NOMO-1 treated with dmso at 0.1 percent for 144 hours (cell line): ENCODE results near the gene RPS15.
A peak's percentile ranks its signal among the peaks of the same experiment; 100 is the strongest.

Experiments used
- DNase-seq: peaks from one replicate; lab custom pipeline; 2025; ENCODE audit not compliant: unreplicated experiment; lab: John Stamatoyannopoulos, UW

The RPS15 gene

GRCh38 chr19:1438035-1438932 lies at the start of gene RPS15:
Gene RPS15 (plus strand): TSS chr19:1438396. CDS start chr19:1438426, 30 bp downstream.
- DNase-seq = peak; percentile 88

GRCh38 chr19:1388637-1389026 lies 49.6 kb upstream of the RPS15 start:
- DNase-seq = no peak

- DNase-seq = no peak
Observed at GRCh38 chr19:1389033-1389940, 48.9 kb upstream of the RPS15 start.

- DNase-seq = no peak
Observed at GRCh38 chr19:1390890-1391423, 47.2 kb upstream of the RPS15 start.

GRCh38 chr19:1392407-1392806 lies 45.8 kb upstream of the RPS15 start:
- DNase-seq = no peak

- no peak for DNase-seq
Observed at GRCh38 chr19:1392939-1393530, 45.2 kb upstream of the RPS15 start.

- no peak for DNase-seq
Observed at GRCh38 chr19:1393841-1394240, 44.4 kb upstream of the RPS15 start.

GRCh38 chr19:1394252-1395193 lies 43.7 kb upstream of the RPS15 start:
- no peak for DNase-seq

- DNase-seq = no peak
Observed at GRCh38 chr19:1395194-1396018, 42.8 kb upstream of the RPS15 start.

GRCh38 chr19:1396019-1396767 lies 42.0 kb upstream of the RPS15 start:
- DNase-seq = no peak

- DNase-seq = no peak
Observed at GRCh38 chr19:1396768-1397679, 41.2 kb upstream of the RPS15 start.

- no peak for DNase-seq
Observed at GRCh38 chr19:1397838-1398237, 40.4 kb upstream of the RPS15 start.

GRCh38 chr19:1399079-1399478 lies 39.1 kb upstream of the RPS15 start:
- no peak for DNase-seq

GRCh38 chr19:1399745-1400144 lies 38.5 kb upstream of the RPS15 start:
- no peak for DNase-seq

GRCh38 chr19:1400281-1401137 lies 37.7 kb upstream of the RPS15 start:
- peak; percentile 12 for DNase-seq

- DNase-seq = no peak
Observed at GRCh38 chr19:1401138-1401888, 36.9 kb upstream of the RPS15 start, which contains the start of gene GAMT. Gene GAMT (minus strand): TSS chr19:1401542. CDS start chr19:1401476, 66 bp downstream.
